ENCODE data around the gene NPBWR2. TPM values are rescaled to one million over a fixed set of nuclear protein-coding genes. Genes with fewer than 3 reads are reported as not detected.

The NPBWR2 gene
- total RNA-seq, 6 experiments from 2014 or later, result not detected

- no peaks in the 10 kb centered on the region for H3K36me3 ChIP-seq
- 53% methylated on average over 2 of the region's 5 CpGs for WGBS (ENCODE audit: insufficient coverage, low coverage, low lambda C conversion rate, missing lambda C conversion rate)
- H3K27me3 ChIP-seq, result no peaks in the 10 kb centered on the region
- no peaks in the 10 kb centered on the region for H3K9me3 ChIP-seq
- TF ChIP-seq CTCF (IDR thresholded peaks at IDR 0.05), result no peak
- no peak for TF ChIP-seq POLR2A (IDR thresholded peaks at IDR 0.05)
- H3K27ac ChIP-seq, result peak overlapping the region in 2 of 3 donors; percentile 8 to 84
- H3K4me3 ChIP-seq, result peak overlapping the region; percentile 69 to 97 (median 87)
- DNase-seq, result no peak
- intact Hi-C loops (cut with DNase I), result no loop called here
- no peak for ATAC-seq
- H3K4me1 ChIP-seq, result peaks cover 0 to 37% (median 17%) of the 10 kb centered on the region in 4 donors
These were observed 45.1 kb downstream of the NPBWR2 start for GRCh38 chr20:64062276-64062595.

DNA sequence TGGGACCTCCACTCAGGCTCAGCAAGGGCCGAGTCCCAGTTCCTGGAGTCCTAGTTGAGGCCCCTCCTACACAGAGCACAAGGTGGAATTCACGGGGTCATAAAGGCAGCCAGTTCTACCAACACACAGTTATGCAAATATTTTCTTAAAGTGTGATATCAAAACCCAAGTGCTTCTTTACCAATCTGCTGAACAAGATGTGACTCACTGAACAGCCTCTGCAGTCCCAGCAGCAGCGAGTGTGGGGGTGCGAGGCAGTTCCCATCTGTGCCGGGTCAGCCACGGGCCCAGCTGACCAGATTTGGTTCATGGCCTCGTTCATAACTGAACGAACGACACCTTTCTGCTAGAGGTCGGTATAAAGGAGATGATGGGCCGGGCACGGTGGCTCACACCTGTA is 48.8 kb downstream of the NPBWR2 start:
- Histone ChIP-seq H3K36me3 (no peaks in the 10 kb centered on the region), H3K9me3 (no peaks in the 10 kb centered on the region), H3K4me3 (no peak overlapping the region), H3K27me3 (no peaks in the 10 kb centered on the region), H3K27ac (no peak overlapping the region), H3K4me1 (peaks cover 0 to 5% (median 1%) of the 10 kb centered on the region in 4 donors)
- intact Hi-C loops (cut with DNase I), result no loop called here
- DNase-seq (no peak), ATAC-seq (no peak)
- TF ChIP-seq CTCF (IDR thresholded peaks at IDR 0.05), result no peak
- no peak for TF ChIP-seq POLR2A (IDR thresholded peaks at IDR 0.05)
- WGBS (ENCODE audit: insufficient coverage, low coverage, low lambda C conversion rate, missing lambda C conversion rate), result 63% methylated on average over 8 of the region's 12 CpGs

GRCh38 chr20:64057628-64058498 is 49.5 kb downstream of the NPBWR2 start:
- Histone ChIP-seq H3K36me3 (no peaks in the 10 kb centered on the region), H3K27ac (peak overlapping the region in 2 of 3 donors; percentile 13 to 54), H3K4me1 (peaks cover 0 to 5% (median 0%) of the 10 kb centered on the region in 4 donors), H3K9me3 (no peaks in the 10 kb centered on the region), H3K4me3 (no peak overlapping the region), H3K27me3 (no peaks in the 10 kb centered on the region)
- 5% methylated on average over 11 of the region's 33 CpGs for WGBS (ENCODE audit: insufficient coverage, low coverage, low lambda C conversion rate, missing lambda C conversion rate)
- peak; percentile 65 to 74 (median 67) for ATAC-seq
- no peak for TF ChIP-seq POLR2A (IDR thresholded peaks at IDR 0.05)
- peak; percentile 85 to 87 (median 86) for TF ChIP-seq CTCF (IDR thresholded peaks at IDR 0.05)
- peak in 2 of 3 donors; percentile 78 to 85 for DNase-seq
- intact Hi-C loops (cut with DNase I), result no loop called here

- no peaks in the 10 kb centered on the region for H3K4me1 ChIP-seq
- H3K4me3 ChIP-seq, result no peak overlapping the region
- H3K27ac ChIP-seq, result peak overlapping the region in 2 of 3 donors; percentile 37 to 54
- DNase-seq (no peak), ATAC-seq (peak in 2 of 4 donors; percentile 1 to 5)
- TF ChIP-seq POLR2A (IDR thresholded peaks at IDR 0.05), result no peak
- TF ChIP-seq CTCF (IDR thresholded peaks at IDR 0.05), result no peak
- H3K36me3 ChIP-seq, result no peaks in the 10 kb centered on the region
- no peaks in the 10 kb centered on the region for H3K27me3 ChIP-seq
- intact Hi-C loops (cut with DNase I), result no loop called here
- WGBS (ENCODE audit: insufficient coverage, low coverage, low lambda C conversion rate, missing lambda C conversion rate), result 30% methylated on average over 6 of the region's 39 CpGs
- H3K9me3 ChIP-seq, result no peaks in the 10 kb centered on the region
These were observed 50.3 kb downstream of the NPBWR2 start for GRCh38 chr20:64056889-64057627.

Measured in right lobe of liver (tissue), 6 donors.